Measurements from ENCODE around the gene CACNA1I. TPM values are rescaled to one million over a fixed set of nuclear protein-coding genes. Genes with fewer than 3 reads are reported as not detected.
A peak's percentile ranks its signal among the peaks of the same experiment; 100 is the strongest.

The CACNA1I gene
- total and polyA plus RNA-seq, 2 of the 8 experiments (the other 6 are each of a cell fraction or from before 2014, with no cell fraction given): 0.77 to 1.2 TPM

- H4K8ac ChIP-seq (ENCODE audit: extremely low read depth, insufficient read depth, low read length): no peak overlapping the region
- no peak overlapping the region for H2AK5ac ChIP-seq (ENCODE audit: low read depth, low read length)
- H3K4me3 ChIP-seq (ENCODE audit: extremely low read depth in 1 of 4, insufficient read depth in 2 of 4, low read depth in 3 of 4, low read length in 4 of 4): no peak overlapping the region
- no peak overlapping the region for H4K5ac ChIP-seq (ENCODE audit: insufficient read length, low read depth, low read length)
- no peak overlapping the region; the same call in 1 of the 2 replicates for H2BK12ac ChIP-seq (ENCODE audit: low read depth, low read length)
- no peak overlapping the region for H2BK20ac ChIP-seq (ENCODE audit: low read length)
- DNase-seq (ENCODE audit: low read depth in 1 of 2, low spot score in 2 of 2): no peak
- H4K91ac ChIP-seq (replicated peaks; ENCODE audit: insufficient read length, low read length): no peak overlapping the region
- H2BK120ac ChIP-seq (replicated peaks; ENCODE audit: low read depth, low read length): no peak overlapping the region
- H2BK5ac ChIP-seq (ENCODE audit: low read depth, low read length): peak overlapping the region; percentile 24; the same call in 1 of the 2 replicates
- peaks cover 6% of the 10 kb centered on the region for H3K23me2 ChIP-seq (ENCODE audit: low read depth, low read length)
- POLR2A ChIA-PET (ENCODE audit: partially characterized antibody): interaction anchor here (0.7 to 8.9 kb wide), 11 partner anchors 8 to 216 kb away, joined by 3 to 72 read pairs (median 6); partner anchors contain the start of genes ATF4, MIEF1 and RPL3
- no peak overlapping the region; a peak in 1 of 7 replicates for H3K9ac ChIP-seq (replicated peaks in 1 of 4; ENCODE audit: extremely low read depth in 1 of 4, low read depth in 3 of 4, low read length in 3 of 4)
- no peak overlapping the region for H3K23ac ChIP-seq (ENCODE audit: insufficient read length)
- no peak overlapping the region for H3K4me2 ChIP-seq (ENCODE audit: insufficient read depth in 1 of 2, low read depth in 2 of 2, low read length in 2 of 2)
- CTCF ChIA-PET (ENCODE audit: partially characterized antibody): interaction anchor here (0.5 to 21.9 kb wide), 26 partner anchors 8 to 516 kb away, joined by 3 to 361 read pairs (median 5); partner anchors contain the start of genes ATF4 and MIEF1
- peaks cover 3 to 24% (median 8%) of the 10 kb centered on the region in 4 experiments for H3K4me1 ChIP-seq (replicated peaks in 1 of 4; ENCODE audit: control insufficient read depth in 3 of 4, insufficient read depth in 4 of 4, low read length in 3 of 4)
- TF ChIP-seq POLR2A (IDR thresholded peaks at IDR 0.05; ENCODE audit: control extremely low read depth in 1 of 2, low read depth in 2 of 2, low read length in 2 of 2) (peak in 1 of 2 experiments; percentile 50; a peak in 1 of 3 replicates), SIRT6 (IDR thresholded peaks at IDR 0.05; ENCODE audit: low read length) (no peak), KDM4A (IDR thresholded peaks at IDR 0.05; ENCODE audit: low read depth, low read length, severe bottlenecking) (peak; percentile 7), CBX5 (IDR thresholded peaks at IDR 0.05; ENCODE audit: low read depth, low read length) (no peak)
- peaks cover 0 to 16% of the 10 kb centered on the region in 2 experiments; a peak in 2 of 4 replicates for H3K79me2 ChIP-seq (ENCODE audit: control insufficient read depth in 1 of 2, insufficient read depth in 2 of 2, low read length in 2 of 2)
- no peak overlapping the region for H3K27ac ChIP-seq (ENCODE audit: low read depth, low read length)
- 84% methylated on average over 12 of the region's 12 CpGs; no CpG with 5 or more reads in 1 of the 2 experiments for WGBS, 2 experiments (ENCODE audit: extremely low coverage in 1 of 2, insufficient coverage in 1 of 2, insufficient read length in 1 of 2, insufficient replicate concordance in 2 of 2, low coverage in 1 of 2, low lambda C conversion rate in 2 of 2, missing lambda C conversion rate in 1 of 2)
- H4K20me1 ChIP-seq (replicated peaks in 1 of 2; ENCODE audit: control insufficient read depth in 1 of 2, insufficient read depth in 2 of 2, low read length in 2 of 2): peaks cover 24 to 50% of the 10 kb centered on the region in 2 experiments
- H3K79me1 ChIP-seq (ENCODE audit: low read depth, low read length): peaks cover 3% of the 10 kb centered on the region; the same call in 1 of the 2 replicates
- H3K56ac ChIP-seq (replicated peaks; ENCODE audit: insufficient read length, low read depth, low read length): no peak overlapping the region
- no peaks in the 10 kb centered on the region for H3K9me3 ChIP-seq (ENCODE audit: insufficient read depth in 2 of 2, low read depth in 1 of 2, low read length in 1 of 2)
- no peak overlapping the region for H3K18ac ChIP-seq (ENCODE audit: extremely low read depth, low read length)
- no peak overlapping the region for H2AFZ ChIP-seq (ENCODE audit: low read length)
- no peak overlapping the region for H3K14ac ChIP-seq (ENCODE audit: insufficient read length)
- H2BK15ac ChIP-seq (ENCODE audit: low read length): no peak overlapping the region
- no peak overlapping the region for H3K4ac ChIP-seq (replicated peaks; ENCODE audit: insufficient read length, low read depth, low read length)
- no peak for FAIRE-seq
- H3K27me3 ChIP-seq (replicated peaks in 1 of 4; ENCODE audit: control insufficient read depth in 3 of 4, extremely low read depth in 1 of 4, insufficient read depth in 3 of 4, low read length in 3 of 4): no peaks in the 10 kb centered on the region
- H3K36me3 ChIP-seq (ENCODE audit: control insufficient read depth in 2 of 4, insufficient read depth in 4 of 4, low read length in 3 of 4): peaks cover 11 to 21% (median 15%) of the 10 kb centered on the region in 4 experiments
These were observed 42.4 kb upstream of the CACNA1I start for GRCh38 chr22:39528080-39528661.
